Stimulated activated CD4-positive, alpha-beta T cell treated with anti-CD3 and anti-CD28 coated beads, Interleukin-12 subunit alpha, Interleukin-12 subunit beta, amount 100 ng/mL, for 24 hours (primary cell): Measurements from ENCODE around the gene ZNF30.
"Not testable (repeated sequence)": the region's sequence is repeated elsewhere in the genome, so short reads cannot be mapped to it uniquely, and the experiment has no call there.

ENCODE experiments used
- DNase-seq, 2 experiments: peaks; one replicate each; pipeline ENCODE4 v3.0.0-alpha.2; 2020; ENCODE audit warnings: low read depth in 2 of 2

Gene ZNF30

GRCh38 chr19:34926685-34927375 lies at the start of gene ZNF30:
TSS of gene ZNF30 (plus strand) at chr19:34926903. CDS start at chr19:34929948, 3,045 bp downstream.
- DNase-seq: peak; percentile 73 to 81

GRCh38 chr19:34879563-34879962 lies 47.1 kb upstream of the ZNF30 start:
- no peak for DNase-seq

- no peak for DNase-seq
These were observed 46.7 kb upstream of the ZNF30 start for GRCh38 chr19:34880034-34880433.

- no peak for DNase-seq
These were observed 44.7 kb upstream of the ZNF30 start for GRCh38 chr19:34881982-34882381.

GRCh38 chr19:34888091-34888490 lies 38.6 kb upstream of the ZNF30 start:
- no peak for DNase-seq

GRCh38 chr19:34900245-34900644 lies 26.5 kb upstream of the ZNF30 start:
- DNase-seq: no peak

GRCh38 chr19:34904664-34905527 lies 21.8 kb upstream of the ZNF30 start:
- no peak for DNase-seq

- DNase-seq: no peak
These were observed 15.9 kb upstream of the ZNF30 start for GRCh38 chr19:34910770-34911169.

GRCh38 chr19:34917144-34917543 lies 9.6 kb upstream of the ZNF30 start:
- not testable (repeated sequence) for DNase-seq

- DNase-seq: no peak
These were observed 8.5 kb upstream of the ZNF30 start for GRCh38 chr19:34918190-34918589.

GRCh38 chr19:34920090-34920786 lies 6.5 kb upstream of the ZNF30 start:
- not testable (repeated sequence) for DNase-seq

- DNase-seq: no peak
These were observed 1.3 kb upstream of the ZNF30 start for GRCh38 chr19:34925278-34925855.

GRCh38 chr19:34926361-34926684 lies 380 bp upstream of the ZNF30 start:
- DNase-seq: no peak

- no peak for DNase-seq
These were observed 5.8 kb downstream of the ZNF30 start for GRCh38 chr19:34932494-34932893.

GRCh38 chr19:34936184-34936583 lies 9.5 kb downstream of the ZNF30 start:
- DNase-seq: no peak

GRCh38 chr19:34938886-34939285 lies 12.2 kb downstream of the ZNF30 start:
- no peak for DNase-seq

- DNase-seq: no peak
These were observed 17.3 kb downstream of the ZNF30 start for GRCh38 chr19:34943861-34944573.

GRCh38 chr19:34953092-34953491 lies 26.4 kb downstream of the ZNF30 start:
- DNase-seq: no peak

- no peak for DNase-seq
These were observed 31.4 kb downstream of the ZNF30 start for GRCh38 chr19:34957830-34958751.

- no peak for DNase-seq
These were observed 32.3 kb downstream of the ZNF30 start for GRCh38 chr19:34959021-34959420.
